Keratinocyte (primary cell): ENCODE data around the gene OR10A2. TPM values are rescaled to one million over a fixed set of nuclear protein-coding genes. Genes with fewer than 3 reads are reported as not detected.

Source experiments
- DNase-seq: peaks from one replicate; pipeline ENCODE4 v3.0.0-alpha.2; 2011; ENCODE audit warnings: low read depth, missing footprints, low spot score
- FAIRE-seq: peaks from 2 replicates; lab custom pipeline; 2011; peaks lifted over from hg19 to GRCh38; lab: Jason Lieb, UNC
- H2AFZ ChIP-seq: 2 replicates; pipeline ENCODE4 v1.6.0; 2012; ENCODE audit warnings: low read length, control low read depth, inconsistent platforms; ENCODE audit not compliant: control insufficient read depth
- H3K27ac ChIP-seq: 2 replicates; pipeline ENCODE4 v1.5.1; 2011; ENCODE audit warnings: low read length; ENCODE audit not compliant: control insufficient read depth, insufficient read depth
- H3K27me3 ChIP-seq: 3 replicates; pipeline ENCODE4 v1.6.0; 2011; ENCODE audit warnings: low read length; ENCODE audit not compliant: control insufficient read depth, insufficient read depth; ENCODE audit errors: extremely low read depth
- H3K36me3 ChIP-seq, 2 experiments: 2 replicates in 1 of 2; 3 replicates in 1 of 2; pipeline ENCODE4 v1.5.1; 2011; ENCODE audit warnings: low read length in 2 of 2, mild to moderate bottlenecking in 1 of 2; ENCODE audit not compliant: control insufficient read depth in 2 of 2, insufficient read depth in 2 of 2; ENCODE audit errors: extremely low read depth in 1 of 2
- H3K4me1 ChIP-seq: 3 replicates; pipeline ENCODE4 v1.5.1; 2011; ENCODE audit warnings: low read length; ENCODE audit not compliant: control insufficient read depth, insufficient read depth; ENCODE audit errors: extremely low read depth
- H3K4me2 ChIP-seq: 3 replicates; pipeline ENCODE4 v1.6.0; 2011; ENCODE audit warnings: low read depth, low read length; ENCODE audit not compliant: control insufficient read depth, insufficient read depth; ENCODE audit errors: extremely low read depth
- H3K4me3 ChIP-seq, 3 experiments: fragments of 200-600 bp in 1 of 3; sonication (generic) in 1 of 3; 2 replicates in 2 of 3; 3 replicates in 1 of 3; pipeline ENCODE4 v1.5.1; 2011 to 2016; ENCODE audit warnings: low read length in 3 of 3, mild to moderate bottlenecking in 3 of 3, control low read depth in 2 of 3, inconsistent platforms in 1 of 3, low read depth in 1 of 3, mixed read lengths in 1 of 3, mixed run types in 1 of 3, moderate library complexity in 1 of 3; ENCODE audit not compliant: control insufficient read depth in 2 of 3, insufficient read depth in 2 of 3; ENCODE audit errors: extremely low read depth in 1 of 3
- H3K79me2 ChIP-seq: 2 replicates; pipeline ENCODE4 v1.6.0; 2012; ENCODE audit warnings: low read length; ENCODE audit not compliant: control insufficient read depth, insufficient read depth
- H3K9ac ChIP-seq: 3 replicates; pipeline ENCODE4 v1.6.0; 2011; ENCODE audit warnings: low read length; ENCODE audit not compliant: control insufficient read depth, insufficient read depth; ENCODE audit errors: extremely low read depth
- H3K9me1 ChIP-seq: 3 replicates; pipeline ENCODE4 v1.6.0; 2011; ENCODE audit warnings: low read length; ENCODE audit not compliant: control insufficient read depth, insufficient read depth; ENCODE audit errors: extremely low read depth
- H3K9me3 ChIP-seq: 2 replicates; pipeline ENCODE4 v1.5.1; 2012; ENCODE audit warnings: low read depth, low read length; ENCODE audit not compliant: control insufficient read depth
- H4K20me1 ChIP-seq: 3 replicates; pipeline ENCODE4 v1.6.0; 2011; ENCODE audit warnings: low read length; ENCODE audit not compliant: control insufficient read depth, insufficient read depth; ENCODE audit errors: extremely low read depth
- CTCF ChIP-seq, 3 experiments: IDR thresholded peaks in 1 of 3; conservative IDR thresholded peaks in 1 of 3; optimal IDR thresholded peaks in 1 of 3; 2 replicates in 2 of 3; 3 replicates in 1 of 3; pipeline versions ENCODE3 to v1.5.1; 2011; ENCODE audit warnings: low read length in 3 of 3, mild to moderate bottlenecking in 3 of 3, moderate library complexity in 2 of 3, control low read depth in 1 of 3, inconsistent platforms in 1 of 3; ENCODE audit not compliant: insufficient read depth in 2 of 3; ENCODE audit errors: extremely low read depth in 1 of 3
- EZH2 ChIP-seq: IDR thresholded peaks from one replicate; pipeline ENCODE4 v1.6.1; 2012; ENCODE audit warnings: inconsistent platforms, mild to moderate bottlenecking, low read length, moderate library complexity
- dilution Hi-C: fragments of 300-500 bp; cut with MboI; formaldehyde crosslinking; loops from one replicate; pipeline ENCODE4 v1.7.0; 2020; ENCODE audit warnings: low sequenced_read_pairs; ENCODE audit not compliant: extremely low pct_ligation_motif_present
- polyA plus RNA-seq, 5 experiments: library from polyadenylated mRNA; depleted of rRNA in 3 of 5; stranded (reverse) in 3 of 5; stranded (forward) in 1 of 5; unstranded in 1 of 5; fragments of >200 nt; gene quantifications; 1 replicate in 1 of 5; 2 replicates in 3 of 5; 3 replicates in 1 of 5; pipeline versions ENCODE4 v1.2.1 to v1.2.3, GENCODE V29; 2011 to 2012; ENCODE audit warnings: missing spikeins in 2 of 5, low read depth in 1 of 5, low replicate concordance in 1 of 5

The OR10A2 gene
- polyA plus RNA-seq, 1 donor (not counting 4 experiments of a cell fraction or from before 2014, with no cell fraction given), result not detected

GRCh38 chr11:6864438-6864837 is 1.6 kb downstream of the OR10A2 start:
- DNase-seq, result no peak
- Histone ChIP-seq H4K20me1 (no peaks in the 10 kb centered on the region), H3K9ac (no peak overlapping the region), H3K4me1 (no peaks in the 10 kb centered on the region), H3K27me3 (no peaks in the 10 kb centered on the region), H3K9me3 (no peaks in the 10 kb centered on the region), H3K79me2 (no peaks in the 10 kb centered on the region), H3K4me2 (no peak overlapping the region), H3K36me3 (no peaks in the 10 kb centered on the region), H3K4me3 (no peak overlapping the region), H3K9me1 (no peaks in the 10 kb centered on the region), H2AFZ (no peak overlapping the region), H3K27ac (no peak overlapping the region)
- TF ChIP-seq EZH2, result no peak
- no peak for TF ChIP-seq CTCF (optimal IDR thresholded peaks at IDR 0.05 in 1 of 3, IDR thresholded peaks at IDR 0.05 in 1 of 3, conservative IDR thresholded peaks at IDR 0.05 in 1 of 3; ENCODE audit: extremely low read depth in 1 of 3, insufficient read depth in 2 of 3, low read length in 3 of 3)
- FAIRE-seq, result no peak
- dilution Hi-C loops, result no loop called here

- no peaks in the 10 kb centered on the region for H3K27me3 ChIP-seq
- no peaks in the 10 kb centered on the region for H3K4me1 ChIP-seq
- dilution Hi-C loops, result no loop called here
- H3K9me3 ChIP-seq, result no peaks in the 10 kb centered on the region
- no peak for DNase-seq
- no peak overlapping the region for H2AFZ ChIP-seq
- no peak overlapping the region for H3K9ac ChIP-seq
- no peaks in the 10 kb centered on the region for H4K20me1 ChIP-seq
- H3K4me2 ChIP-seq, result no peak overlapping the region
- no peak for FAIRE-seq
- H3K36me3 ChIP-seq, result no peaks in the 10 kb centered on the region
- H3K9me1 ChIP-seq, result no peaks in the 10 kb centered on the region
- TF ChIP-seq EZH2 (no peak), CTCF (optimal IDR thresholded peaks at IDR 0.05 in 1 of 3, IDR thresholded peaks at IDR 0.05 in 1 of 3, conservative IDR thresholded peaks at IDR 0.05 in 1 of 3; ENCODE audit: extremely low read depth in 1 of 3, insufficient read depth in 2 of 3, low read length in 3 of 3) (no peak)
- no peak overlapping the region for H3K4me3 ChIP-seq
- H3K27ac ChIP-seq, result no peak overlapping the region
- no peaks in the 10 kb centered on the region for H3K79me2 ChIP-seq
These were observed 8.4 kb downstream of the OR10A2 start for GRCh38 chr11:6871278-6871677.
